ENCODE measurements around the gene PRKACA.
A peak's percentile ranks its signal among the peaks of the same experiment; 100 is the strongest.

Gene PRKACA

GRCh38 chr19:14117668-14118164 is at the start of gene PRKACA:
Gene PRKACA (minus strand): TSS chr19:14117762. CDS start chr19:14117547, 215 bp downstream.
- peak; percentile 95 for DNase-seq

DNA sequence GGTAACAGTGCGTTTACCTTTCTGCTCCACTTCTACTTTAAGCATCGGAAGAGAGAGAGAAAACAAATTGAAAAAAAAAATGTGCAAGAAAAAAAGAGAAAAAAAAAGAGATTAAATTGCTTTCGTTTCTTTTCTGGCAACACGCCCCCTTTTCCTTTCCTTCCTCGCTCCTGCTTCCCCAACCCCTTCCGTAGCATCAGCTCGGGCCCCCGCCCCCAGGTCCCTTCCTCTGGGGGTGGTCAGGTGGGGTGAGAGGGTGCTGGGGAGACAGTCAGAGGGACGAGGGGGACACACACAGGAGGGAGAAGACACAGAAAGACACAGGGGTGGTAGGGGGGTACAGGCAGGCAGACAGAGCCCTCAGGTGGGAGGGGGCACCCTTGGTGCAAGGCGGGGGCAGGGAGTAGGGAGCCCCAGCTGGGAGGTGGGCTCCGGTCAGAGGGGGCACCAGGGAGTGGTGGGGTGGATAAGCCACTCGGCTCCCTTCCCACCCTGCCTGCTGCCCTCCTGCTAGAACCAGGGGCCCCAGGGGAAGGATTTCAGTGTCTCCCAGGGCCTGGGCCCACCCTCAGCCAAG is 49.5 kb upstream of the PRKACA start:
- no peak for DNase-seq

GRCh38 chr19:14165990-14166830 is 48.6 kb upstream of the PRKACA start:
- no peak for DNase-seq

- no peak for DNase-seq
Measured at GRCh38 chr19:14164724-14165493, 47.3 kb upstream of the PRKACA start.

DNA sequence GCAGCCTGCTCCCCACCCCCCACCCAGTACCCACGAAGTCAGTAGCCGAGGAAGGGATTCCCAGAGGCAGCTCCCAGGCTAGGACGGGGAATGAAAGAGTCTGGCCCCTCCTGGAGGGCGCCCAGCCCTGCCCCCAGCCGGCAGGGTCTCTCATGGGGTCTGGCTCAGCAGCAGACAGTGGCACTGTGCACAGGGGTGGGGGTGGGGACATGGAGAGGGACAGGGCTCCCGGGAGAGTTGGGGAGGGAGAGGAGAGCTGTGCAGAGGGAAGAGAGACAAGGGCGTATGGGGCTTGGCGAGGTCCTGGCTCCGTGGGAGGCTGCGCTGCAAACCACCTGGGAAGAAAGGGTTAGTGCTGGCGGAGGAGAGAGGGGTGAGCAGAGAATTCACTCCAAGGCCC is 46.5 kb upstream of the PRKACA start:
- DNase-seq, result no peak

DNA sequence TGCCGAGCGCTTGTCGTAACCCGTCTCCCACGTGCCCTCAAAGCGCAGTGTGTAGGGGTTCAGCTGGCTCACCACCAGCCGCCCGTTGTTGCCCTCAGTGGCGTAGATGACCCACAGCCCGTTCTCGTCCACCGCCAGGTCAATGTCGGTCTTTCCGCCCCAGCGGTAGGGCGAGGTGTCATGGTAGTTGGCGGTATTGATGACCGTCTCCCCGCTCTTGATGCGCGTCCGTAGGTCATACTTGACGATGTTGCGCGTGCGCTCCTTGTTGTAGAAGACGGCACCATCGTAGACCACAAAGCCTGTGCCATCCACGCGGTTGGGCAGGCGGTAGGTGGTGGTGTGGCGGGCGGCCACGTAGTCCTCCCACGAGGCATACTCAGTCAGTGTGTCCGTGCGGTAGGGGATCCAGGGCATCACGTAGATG is 45.3 kb upstream of the PRKACA start:
- DNase-seq, result no peak

- no peak for DNase-seq
Measured at GRCh38 chr19:14161305-14161704, 43.7 kb upstream of the PRKACA start.

DNA sequence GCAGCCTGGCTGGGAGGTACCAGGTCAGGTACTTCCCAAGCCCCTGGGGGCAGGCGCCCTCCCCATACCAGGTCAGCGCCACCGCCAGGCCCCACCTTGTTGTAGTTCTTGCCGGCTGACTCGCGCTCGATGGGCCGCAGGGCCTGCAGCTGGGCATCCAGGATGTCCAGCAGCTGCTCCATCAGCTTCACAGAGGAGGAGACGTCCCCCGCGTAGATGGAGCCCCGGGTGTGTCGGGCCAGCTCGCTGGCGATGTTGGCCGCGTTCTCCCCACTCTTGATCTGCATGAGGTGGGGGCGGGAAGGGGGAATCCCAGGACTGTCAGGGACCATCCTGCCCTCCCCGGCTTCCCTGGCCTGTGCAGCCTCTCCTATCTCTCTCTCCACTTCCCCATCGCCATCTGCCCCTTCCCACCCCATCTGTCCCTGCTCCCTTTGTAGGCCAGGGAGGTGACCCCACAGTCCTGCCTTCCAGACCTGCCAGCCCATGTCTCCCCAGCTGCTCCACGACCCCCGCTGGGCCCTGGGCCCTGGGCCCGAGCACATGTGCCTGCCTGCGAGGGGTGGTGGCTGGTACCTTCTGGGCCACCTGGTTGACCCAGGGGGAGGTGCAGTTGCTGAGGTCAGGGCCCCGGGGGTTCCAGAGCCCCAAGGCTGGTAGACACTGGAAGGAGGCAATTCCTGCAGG is 42.6 kb upstream of the PRKACA start:
- no peak for DNase-seq

DNA sequence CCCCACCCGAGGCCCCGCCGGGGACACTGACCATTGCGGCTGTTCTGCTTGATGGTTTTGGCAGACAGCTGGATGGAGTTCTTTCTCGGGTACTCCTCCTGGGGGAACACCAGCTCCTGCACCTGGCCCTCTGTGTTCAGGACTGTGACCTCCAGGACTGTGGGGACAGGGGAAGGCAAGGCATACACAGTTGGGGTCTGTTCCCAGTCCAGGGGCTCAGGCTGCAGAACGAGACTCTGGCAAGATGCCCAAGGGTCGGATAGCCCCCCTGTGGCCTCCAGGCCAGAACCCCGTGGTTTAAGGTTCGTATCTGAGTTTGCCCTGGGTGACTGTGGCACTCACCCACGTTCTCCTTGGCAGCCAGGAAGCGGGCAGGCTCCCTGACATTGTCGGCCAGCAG is 41.5 kb upstream of the PRKACA start:
- no peak for DNase-seq

GRCh38 chr19:14158276-14159023 is 40.9 kb upstream of the PRKACA start:
- DNase-seq, result no peak

DNA sequence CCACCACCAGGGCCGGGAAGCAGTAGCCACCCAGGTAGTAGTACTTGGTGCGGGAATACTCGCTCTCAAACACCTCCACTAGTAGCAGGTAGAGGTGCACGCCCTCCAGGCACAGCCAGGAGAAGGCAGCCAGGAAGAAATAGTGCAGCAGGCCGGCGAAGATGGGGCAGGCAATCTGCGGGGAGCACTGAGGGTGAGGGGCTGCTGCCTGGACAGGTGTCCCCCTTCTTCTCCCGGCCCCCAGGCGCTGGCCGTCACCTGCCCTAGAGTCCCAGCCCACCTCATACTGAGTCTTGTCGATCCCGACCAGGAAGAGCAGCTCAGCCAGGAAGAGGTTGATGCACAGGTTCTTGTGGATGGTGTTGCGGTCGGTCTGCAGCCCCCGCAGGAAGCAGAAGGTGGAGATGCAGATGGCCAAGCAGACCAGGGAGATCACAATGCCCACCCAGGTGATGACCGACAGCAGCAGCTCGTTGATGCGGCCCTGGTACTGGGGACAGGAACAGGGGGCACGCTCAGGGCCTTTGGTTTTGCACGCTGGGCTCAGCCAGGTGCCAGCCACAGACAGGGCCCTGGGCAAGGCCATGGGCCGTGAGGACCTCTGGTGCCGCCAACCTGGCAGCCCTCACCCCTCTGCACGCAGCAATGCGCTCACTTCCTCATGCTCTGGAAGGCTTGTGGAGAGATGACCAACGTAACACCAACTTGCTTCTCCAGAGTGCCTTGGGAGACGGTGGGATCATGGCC is 39.6 kb upstream of the PRKACA start:
- no peak for DNase-seq

DNA sequence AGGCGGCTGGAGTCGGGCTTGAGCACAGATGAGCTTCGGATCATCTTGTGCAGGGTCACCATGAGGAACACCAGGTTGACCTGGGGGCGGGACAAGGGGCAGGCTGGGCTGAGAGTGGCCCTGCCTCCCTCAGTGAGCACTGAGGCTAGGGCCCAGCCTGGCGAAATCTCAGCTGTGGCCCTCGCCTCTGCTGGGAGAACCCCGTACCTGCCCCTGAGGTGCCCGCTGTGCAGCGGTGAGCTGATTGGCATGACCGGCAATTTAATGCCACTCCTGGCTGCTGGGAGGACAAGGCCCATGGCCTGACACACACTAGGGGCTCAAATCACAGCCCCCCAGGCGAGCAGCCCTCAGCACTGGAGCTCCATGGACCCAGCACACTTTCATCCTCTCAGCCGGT is 38.6 kb upstream of the PRKACA start:
- DNase-seq, result no peak

GRCh38 chr19:14155371-14155770 is 37.8 kb upstream of the PRKACA start:
- no peak for DNase-seq

DNA sequence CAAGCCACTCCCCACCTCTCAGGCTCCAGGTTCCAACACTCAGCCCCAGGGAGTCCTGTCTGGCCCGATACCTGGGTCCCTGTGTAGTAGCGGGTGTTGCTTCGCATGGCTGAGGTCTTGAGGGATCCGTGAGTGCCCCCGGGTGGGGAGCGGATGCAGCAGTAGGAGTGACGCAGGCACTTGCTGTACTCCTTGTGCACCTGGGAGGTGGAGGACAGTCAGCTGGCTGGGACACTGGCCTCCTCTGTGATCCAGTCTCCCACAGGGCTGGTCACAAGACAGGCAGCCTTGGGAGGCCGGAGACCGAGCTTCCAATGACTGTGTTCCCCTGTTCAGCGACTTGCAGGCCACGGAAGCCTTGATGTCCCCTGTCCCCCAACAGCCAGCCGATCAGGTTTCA is 35.2 kb upstream of the PRKACA start:
- DNase-seq, result no peak

DNA sequence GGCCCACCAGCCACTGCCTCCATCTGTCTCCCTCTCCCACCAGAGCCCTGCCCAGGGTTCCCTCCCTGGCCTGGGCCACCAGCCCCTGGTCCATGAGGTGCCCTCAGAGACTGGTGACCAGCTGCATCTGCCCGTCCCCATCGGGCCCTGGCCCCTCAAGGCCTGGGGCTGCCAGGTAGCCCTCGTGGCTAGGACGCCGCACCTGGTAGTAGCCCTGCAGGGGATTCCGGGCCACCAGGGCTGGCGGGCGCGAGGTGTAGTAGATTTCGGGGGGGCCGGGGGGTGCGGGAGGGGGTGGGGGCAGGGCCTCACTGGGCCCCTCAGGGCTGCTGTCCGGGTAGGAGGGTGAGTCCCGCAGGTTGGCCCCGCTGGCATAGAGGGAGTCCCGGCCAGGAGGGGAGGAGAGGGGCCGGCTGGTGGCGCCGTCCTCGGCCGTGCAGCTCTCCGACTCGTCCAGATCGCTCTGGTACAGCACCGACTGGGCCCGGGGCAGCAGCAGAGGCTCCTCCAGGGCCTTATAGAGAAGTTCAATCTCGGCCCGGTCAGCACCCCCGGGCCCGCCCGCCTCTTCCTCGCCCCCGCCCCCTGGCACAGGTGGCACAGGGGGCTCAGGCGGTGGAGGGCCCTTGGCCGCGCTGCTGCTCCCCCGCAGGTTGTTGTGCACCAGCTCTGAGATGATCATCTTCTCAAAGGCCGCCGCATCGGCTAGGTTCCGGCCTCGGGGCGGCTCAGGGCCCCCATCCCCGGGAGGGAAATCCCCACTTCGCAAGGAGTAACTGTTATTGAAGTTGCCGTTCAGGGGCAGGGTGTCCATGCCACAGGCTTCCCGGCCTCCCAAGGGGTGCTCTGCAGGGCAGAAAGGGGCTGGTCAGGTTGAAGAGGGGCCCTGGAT is 33.5 kb upstream of the PRKACA start:
- no peak for DNase-seq

DNA sequence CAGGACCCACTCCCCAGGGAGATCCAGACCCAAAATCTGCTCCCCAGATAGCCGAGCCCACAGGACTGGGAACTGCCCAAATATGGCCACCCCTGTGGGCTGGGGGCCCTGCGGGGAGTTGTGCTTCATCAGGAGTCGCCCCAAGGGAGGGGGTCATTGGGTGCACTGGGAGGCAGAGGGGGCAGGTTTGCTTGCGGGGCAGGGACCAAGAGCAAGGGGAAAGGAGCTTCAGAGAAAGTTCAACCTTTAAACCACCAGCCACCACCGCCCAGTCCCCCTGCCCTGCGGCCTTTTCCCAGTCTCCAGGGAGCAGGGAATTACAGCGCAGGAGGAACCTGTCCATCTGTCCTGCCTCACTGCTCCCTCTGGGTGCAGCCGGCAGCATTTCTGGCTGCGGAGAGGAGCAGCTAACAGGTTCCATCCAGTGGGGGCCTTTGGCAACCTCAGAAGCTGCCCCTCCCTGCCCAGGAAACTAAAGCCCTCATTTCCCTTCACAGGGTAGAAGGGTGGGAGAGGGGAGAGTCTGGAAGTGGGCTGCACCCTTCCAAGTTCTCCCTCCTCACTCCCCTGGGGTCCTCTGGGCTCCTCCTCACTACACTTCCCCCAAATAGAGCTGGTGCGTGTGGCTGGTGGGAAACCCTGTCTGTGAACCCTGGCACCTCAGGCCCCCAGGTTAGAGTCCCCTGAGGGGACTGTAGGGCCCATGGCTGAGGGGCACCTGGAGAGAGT is 32.6 kb upstream of the PRKACA start:
- DNase-seq, result no peak

DNA sequence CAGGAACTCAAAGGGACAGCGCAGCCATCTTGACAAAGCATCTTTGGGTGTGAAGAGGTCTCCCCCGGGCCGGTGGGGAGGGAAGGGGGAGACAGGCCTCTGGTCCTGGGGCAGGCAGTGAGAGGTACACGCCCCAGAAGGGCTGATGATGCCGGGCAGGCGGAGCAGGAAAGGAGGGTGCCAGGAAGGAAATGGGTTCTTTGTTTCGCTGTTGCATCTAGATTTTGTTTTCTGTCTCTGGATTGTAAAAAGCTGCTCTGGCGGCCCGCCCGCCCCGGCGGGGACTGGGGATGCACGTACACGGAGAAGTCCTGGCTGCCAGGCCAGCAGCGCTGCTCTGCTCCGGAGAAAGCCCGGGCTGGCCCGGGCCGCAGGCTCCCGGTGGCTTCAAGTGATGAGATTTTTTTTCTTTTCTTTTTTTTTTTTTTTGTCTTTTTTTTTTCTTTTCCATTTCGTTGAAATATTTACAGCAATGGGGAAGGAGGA is 32.0 kb upstream of the PRKACA start:
- no peak for DNase-seq

- DNase-seq, result no peak
Measured at GRCh38 chr19:14148751-14149410, 31.3 kb upstream of the PRKACA start.
